ENCODE measurements around the gene KRT23.

The KRT23 gene

DNA sequence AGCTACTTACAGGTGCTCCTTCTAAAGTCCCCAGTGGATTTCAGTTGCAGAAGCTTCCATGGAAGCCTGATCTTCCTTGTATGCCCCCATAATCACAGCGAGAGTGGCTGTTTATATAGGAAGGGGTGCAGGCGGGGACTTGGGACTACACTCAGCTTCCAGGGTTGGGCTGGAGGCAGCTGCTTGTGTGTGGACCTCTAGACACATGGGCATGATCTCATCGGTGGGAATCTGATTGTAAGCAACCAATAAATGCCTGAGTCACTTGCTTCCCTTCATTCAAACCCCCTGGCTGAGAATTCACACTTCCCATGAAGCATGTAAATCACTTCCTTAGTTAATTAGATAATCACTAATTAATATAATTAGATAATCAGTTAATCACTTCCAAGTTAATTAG lies 51.4 kb downstream of the KRT23 start:
- no CpG with 5 or more reads among the region's 3 CpGs for WGBS (ENCODE audit: extremely low coverage, insufficient coverage, low lambda C conversion rate)

DNA sequence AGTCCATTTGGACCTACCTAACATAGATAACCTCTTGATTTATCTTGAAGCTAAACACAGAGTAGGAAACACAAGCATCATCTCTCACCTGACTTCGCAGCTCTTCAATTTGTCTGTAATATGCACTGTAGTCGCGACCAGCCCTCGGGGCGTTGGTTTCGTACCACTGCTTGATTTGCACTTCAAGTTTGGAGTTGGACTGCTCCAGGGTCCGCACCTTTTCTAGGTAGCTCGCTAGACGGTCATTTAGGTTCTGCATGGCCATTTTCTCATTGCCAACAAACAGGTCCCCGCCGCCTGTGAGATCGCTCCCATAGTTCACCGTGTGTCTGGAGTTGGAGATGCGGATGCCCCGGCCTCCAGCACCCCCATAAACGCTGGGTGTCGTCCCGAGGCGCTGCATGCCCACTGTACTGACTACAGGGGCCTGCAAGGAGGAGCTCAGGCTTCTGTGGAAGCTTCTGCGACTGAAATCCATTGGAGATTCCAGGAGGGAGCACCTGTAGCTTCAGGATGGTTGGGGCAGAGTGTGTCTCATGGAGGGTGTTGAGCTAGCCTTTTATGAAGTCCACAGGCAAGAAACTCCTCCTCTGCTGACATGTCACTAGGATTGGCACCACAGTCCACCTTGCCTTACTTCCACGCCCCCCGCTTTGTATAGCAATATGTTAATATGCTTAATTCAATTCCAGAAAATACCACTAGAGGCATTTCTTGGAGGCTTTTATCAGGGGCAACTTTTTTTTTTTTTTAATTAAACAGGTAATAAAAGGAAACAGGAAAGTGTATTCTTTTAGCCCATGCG lies 52.5 kb downstream of the KRT23 start, which contains the start of gene KRT20:
KRT20 (minus strand) TSS at position 535 of the 805 bp plus-strand sequence; CDS start at position 478, 57 bp downstream.
- no peaks in the 10 kb centered on the region for H3K36me3 ChIP-seq (ENCODE audit: control insufficient read depth, insufficient read depth, low read length)
- no peak within 1 kb of the TSS for H3K4ac ChIP-seq (ENCODE audit: low read depth, low read length)
- H3K4me1 ChIP-seq (ENCODE audit: control insufficient read depth, low read depth, low read length): no peaks in the 10 kb centered on the region
- no peak within 1 kb of the TSS for H3K23ac ChIP-seq (ENCODE audit: low read length)
- H3K9ac ChIP-seq (ENCODE audit: low read length): no peak within 1 kb of the TSS
- no peak within 1 kb of the TSS for H3K56ac ChIP-seq (ENCODE audit: low read length)
- H3K18ac ChIP-seq (ENCODE audit: low read length): no peak within 1 kb of the TSS
- H3K79me2 ChIP-seq (ENCODE audit: control insufficient read depth, insufficient read depth, low read length): no peaks in the 10 kb centered on the region
- H3K4me2 ChIP-seq (ENCODE audit: low read length): no peak within 1 kb of the TSS
- no peak for DNase-seq
- no peak within 1 kb of the TSS for H3K4me3 ChIP-seq (ENCODE audit: low read length)
- peak within 1 kb of the TSS; percentile 78 for H2BK120ac ChIP-seq (ENCODE audit: low read depth, low read length)
- H4K8ac ChIP-seq (ENCODE audit: low read depth, low read length): no peak within 1 kb of the TSS
- no peak within 1 kb of the TSS for H2BK15ac ChIP-seq (replicated peaks; ENCODE audit: low read depth)
- H3K79me1 ChIP-seq (ENCODE audit: low read length): no peaks in the 10 kb centered on the region
- H3K27ac ChIP-seq (ENCODE audit: low read depth, low read length): no peak within 1 kb of the TSS
- no peaks in the 10 kb centered on the region for H3K27me3 ChIP-seq (ENCODE audit: insufficient read depth, low read length, poor library complexity)
- no peak within 1 kb of the TSS for H2BK5ac ChIP-seq (ENCODE audit: low read length)
- no peak within 1 kb of the TSS for H2AK5ac ChIP-seq (ENCODE audit: low read length)
- no peak within 1 kb of the TSS for H4K5ac ChIP-seq (ENCODE audit: low read length)
- no CpG with 5 or more reads among the region's 23 CpGs for WGBS (ENCODE audit: extremely low coverage, insufficient coverage, low lambda C conversion rate)

More for the DNA sequence above, 51.4 kb downstream of the KRT23 start:
- Histone ChIP-seq H3K4me2 (ENCODE audit: low read length) (no peak overlapping the region), H3K9ac (ENCODE audit: low read length) (no peak overlapping the region), H3K79me1 (ENCODE audit: low read length) (no peaks in the 10 kb centered on the region), H3K4me3 (ENCODE audit: low read length) (no peak overlapping the region), H4K8ac (ENCODE audit: low read depth, low read length) (no peak overlapping the region), H2BK120ac (ENCODE audit: low read depth, low read length) (peak overlapping the region; percentile 78), H2BK15ac (replicated peaks; ENCODE audit: low read depth) (no peak overlapping the region), H2AK5ac (ENCODE audit: low read length) (no peak overlapping the region), H3K36me3 (ENCODE audit: control insufficient read depth, insufficient read depth, low read length) (no peaks in the 10 kb centered on the region), H3K79me2 (ENCODE audit: control insufficient read depth, insufficient read depth, low read length) (no peaks in the 10 kb centered on the region), H3K18ac (ENCODE audit: low read length) (no peak overlapping the region), H3K27me3 (ENCODE audit: insufficient read depth, low read length, poor library complexity) (no peaks in the 10 kb centered on the region), H3K4me1 (ENCODE audit: control insufficient read depth, low read depth, low read length) (no peaks in the 10 kb centered on the region), H3K4ac (ENCODE audit: low read depth, low read length) (no peak overlapping the region), H2BK5ac (ENCODE audit: low read length) (no peak overlapping the region), H4K5ac (ENCODE audit: low read length) (no peak overlapping the region), H3K56ac (ENCODE audit: low read length) (no peak overlapping the region), H3K23ac (ENCODE audit: low read length) (no peak overlapping the region), H3K27ac (ENCODE audit: low read depth, low read length) (no peak overlapping the region)
- DNase-seq: peak; percentile 67

DNA sequence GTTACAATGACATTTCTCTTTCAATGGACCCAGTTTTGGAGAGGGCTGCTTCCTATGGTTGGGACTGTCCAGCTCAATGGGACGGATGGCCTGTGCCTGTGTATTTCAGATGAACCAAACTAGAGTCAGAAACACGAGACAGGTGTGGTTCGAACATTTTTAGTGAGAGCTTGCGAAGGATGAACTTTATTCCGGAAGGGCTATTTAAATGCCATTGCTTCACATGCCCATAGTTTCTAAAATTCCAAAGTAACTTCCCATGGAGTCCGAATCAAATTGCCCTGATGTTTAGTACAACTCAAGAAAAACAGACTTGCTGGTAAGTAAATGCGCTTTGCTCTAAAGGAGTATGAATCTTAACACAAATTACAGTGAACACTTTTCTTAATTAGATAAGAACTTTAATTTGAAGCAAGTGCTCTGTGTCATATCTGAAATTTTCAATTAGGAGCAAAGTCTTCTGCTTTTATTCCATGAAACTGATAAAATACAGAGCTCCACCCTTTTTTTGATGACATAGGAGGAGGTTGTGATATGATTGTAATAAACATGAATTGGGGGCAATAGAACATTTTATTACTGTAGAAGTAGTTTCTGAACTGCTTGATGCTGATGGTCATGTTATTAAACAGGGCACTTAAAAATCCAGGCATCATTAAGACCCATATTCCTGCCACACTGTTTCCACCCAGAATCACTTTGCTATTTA lies 53.7 kb downstream of the KRT23 start:
- Histone ChIP-seq H3K4me2 (ENCODE audit: low read length) (no peak overlapping the region), H2BK5ac (ENCODE audit: low read length) (no peak overlapping the region), H4K5ac (ENCODE audit: low read length) (no peak overlapping the region)

DNA sequence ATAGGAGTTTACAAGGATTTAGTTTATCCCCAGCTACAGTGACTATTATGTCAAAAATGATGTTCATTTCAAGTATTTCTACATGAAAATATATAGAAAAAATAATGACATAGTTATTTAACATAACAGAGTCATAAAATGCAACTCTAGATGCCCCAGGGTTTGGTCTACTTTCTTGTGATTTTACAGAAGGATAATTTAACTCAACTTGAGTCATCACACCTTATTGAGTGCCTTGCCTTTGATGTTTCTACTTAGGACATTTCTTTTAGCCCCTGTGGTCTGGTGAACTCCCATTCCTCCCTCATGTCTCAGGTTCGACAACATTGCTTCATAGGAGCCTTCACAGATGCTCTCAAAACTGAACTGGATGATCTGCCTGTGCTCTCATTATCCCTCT lies 54.4 kb downstream of the KRT23 start:
- Histone ChIP-seq H3K27me3 (ENCODE audit: insufficient read depth, low read length, poor library complexity) (no peaks in the 10 kb centered on the region), H4K5ac (ENCODE audit: low read length) (no peak overlapping the region), H3K23ac (ENCODE audit: low read length) (no peak overlapping the region), H4K8ac (ENCODE audit: low read depth, low read length) (no peak overlapping the region), H3K4me1 (ENCODE audit: control insufficient read depth, low read depth, low read length) (no peaks in the 10 kb centered on the region), H3K27ac (ENCODE audit: low read depth, low read length) (no peak overlapping the region), H3K18ac (ENCODE audit: low read length) (no peak overlapping the region), H2BK5ac (ENCODE audit: low read length) (no peak overlapping the region), H3K79me2 (ENCODE audit: control insufficient read depth, insufficient read depth, low read length) (no peaks in the 10 kb centered on the region), H3K9ac (ENCODE audit: low read length) (no peak overlapping the region), H2BK120ac (ENCODE audit: low read depth, low read length) (no peak overlapping the region), H2AK5ac (ENCODE audit: low read length) (no peak overlapping the region), H3K79me1 (ENCODE audit: low read length) (no peaks in the 10 kb centered on the region), H3K36me3 (ENCODE audit: control insufficient read depth, insufficient read depth, low read length) (no peaks in the 10 kb centered on the region), H2BK15ac (replicated peaks; ENCODE audit: low read depth) (no peak overlapping the region), H3K4ac (ENCODE audit: low read depth, low read length) (no peak overlapping the region), H3K56ac (ENCODE audit: low read length) (no peak overlapping the region), H3K4me3 (ENCODE audit: low read length) (no peak overlapping the region), H3K4me2 (ENCODE audit: low read length) (no peak overlapping the region)
- whole genome bisulfite sequencing (ENCODE audit: extremely low coverage, insufficient coverage, low lambda C conversion rate): no CpG with 5 or more reads among the region's 1 CpG
- no peak for DNase-seq

More for the DNA sequence above, 53.7 kb downstream of the KRT23 start:
- no peak overlapping the region for H3K9ac ChIP-seq (ENCODE audit: low read length)
- no peaks in the 10 kb centered on the region for H3K36me3 ChIP-seq (ENCODE audit: control insufficient read depth, insufficient read depth, low read length)
- no CpG with 5 or more reads among the region's 7 CpGs for WGBS (ENCODE audit: extremely low coverage, insufficient coverage, low lambda C conversion rate)
- H3K18ac ChIP-seq (ENCODE audit: low read length): no peak overlapping the region
- H2BK15ac ChIP-seq (replicated peaks; ENCODE audit: low read depth): no peak overlapping the region
- H3K27ac ChIP-seq (ENCODE audit: low read depth, low read length): no peak overlapping the region
- H3K23ac ChIP-seq (ENCODE audit: low read length): no peak overlapping the region
- no peak overlapping the region for H4K8ac ChIP-seq (ENCODE audit: low read depth, low read length)
- H3K79me1 ChIP-seq (ENCODE audit: low read length): no peaks in the 10 kb centered on the region
- no peak for DNase-seq
- no peaks in the 10 kb centered on the region for H3K27me3 ChIP-seq (ENCODE audit: insufficient read depth, low read length, poor library complexity)
- no peak overlapping the region for H3K4ac ChIP-seq (ENCODE audit: low read depth, low read length)
- no peak overlapping the region for H3K4me3 ChIP-seq (ENCODE audit: low read length)
- H3K79me2 ChIP-seq (ENCODE audit: control insufficient read depth, insufficient read depth, low read length): no peaks in the 10 kb centered on the region
- H3K56ac ChIP-seq (ENCODE audit: low read length): no peak overlapping the region
- no peak overlapping the region for H2AK5ac ChIP-seq (ENCODE audit: low read length)
- no peak overlapping the region for H2BK120ac ChIP-seq (ENCODE audit: low read depth, low read length)
- no peaks in the 10 kb centered on the region for H3K4me1 ChIP-seq (ENCODE audit: control insufficient read depth, low read depth, low read length)

DNA sequence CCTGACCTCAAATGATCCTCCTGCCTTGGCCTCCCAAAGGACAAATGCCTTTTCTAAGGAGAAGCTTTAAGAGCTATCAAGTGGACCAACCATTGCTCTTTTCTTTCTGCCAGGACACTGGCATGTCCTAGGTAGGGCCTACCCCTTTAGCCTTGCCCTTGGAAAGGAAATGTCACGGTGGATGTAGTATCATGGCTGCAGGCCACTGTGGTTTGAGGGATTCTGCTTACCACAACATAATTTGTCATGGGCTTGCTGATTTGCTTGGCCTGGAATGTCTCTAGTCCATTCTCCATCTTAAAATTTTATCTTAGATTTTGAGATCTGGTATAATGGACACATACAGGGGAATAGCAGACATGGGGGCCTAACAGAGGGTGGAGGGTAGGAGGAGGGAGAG lies 58.4 kb downstream of the KRT23 start:
- Histone ChIP-seq H3K4ac (ENCODE audit: low read depth, low read length) (no peak overlapping the region), H2BK5ac (ENCODE audit: low read length) (no peak overlapping the region), H3K79me1 (ENCODE audit: low read length) (no peaks in the 10 kb centered on the region), H3K9ac (ENCODE audit: low read length) (no peak overlapping the region), H3K23ac (ENCODE audit: low read length) (no peak overlapping the region), H3K18ac (ENCODE audit: low read length) (no peak overlapping the region), H3K4me1 (ENCODE audit: control insufficient read depth, low read depth, low read length) (no peaks in the 10 kb centered on the region), H3K36me3 (ENCODE audit: control insufficient read depth, insufficient read depth, low read length) (no peaks in the 10 kb centered on the region), H3K27me3 (ENCODE audit: insufficient read depth, low read length, poor library complexity) (no peaks in the 10 kb centered on the region), H3K27ac (ENCODE audit: low read depth, low read length) (no peak overlapping the region), H2BK120ac (ENCODE audit: low read depth, low read length) (no peak overlapping the region), H2BK15ac (replicated peaks; ENCODE audit: low read depth) (no peak overlapping the region), H4K5ac (ENCODE audit: low read length) (no peak overlapping the region), H3K4me3 (ENCODE audit: low read length) (no peak overlapping the region), H3K4me2 (ENCODE audit: low read length) (no peak overlapping the region), H4K8ac (ENCODE audit: low read depth, low read length) (no peak overlapping the region), H3K79me2 (ENCODE audit: control insufficient read depth, insufficient read depth, low read length) (no peaks in the 10 kb centered on the region), H2AK5ac (ENCODE audit: low read length) (no peak overlapping the region), H3K56ac (ENCODE audit: low read length) (no peak overlapping the region)
- no peak for DNase-seq
- WGBS (ENCODE audit: extremely low coverage, insufficient coverage, low lambda C conversion rate): no CpG with 5 or more reads among the region's 1 CpG
